Smooth muscle cell of trachea (primary cell): ENCODE data around the gene FYB1. TPM values are rescaled to one million over a fixed set of nuclear protein-coding genes. Genes with fewer than 3 reads are reported as not detected.

Source experiments
- total RNA-seq: library from RNA; depleted of rRNA; stranded (reverse); fragments of >200 nt; gene quantifications from 2 replicates; pipeline ENCODE4 v1.2.1, GENCODE V29; 2014

FYB1 gene, protein sequence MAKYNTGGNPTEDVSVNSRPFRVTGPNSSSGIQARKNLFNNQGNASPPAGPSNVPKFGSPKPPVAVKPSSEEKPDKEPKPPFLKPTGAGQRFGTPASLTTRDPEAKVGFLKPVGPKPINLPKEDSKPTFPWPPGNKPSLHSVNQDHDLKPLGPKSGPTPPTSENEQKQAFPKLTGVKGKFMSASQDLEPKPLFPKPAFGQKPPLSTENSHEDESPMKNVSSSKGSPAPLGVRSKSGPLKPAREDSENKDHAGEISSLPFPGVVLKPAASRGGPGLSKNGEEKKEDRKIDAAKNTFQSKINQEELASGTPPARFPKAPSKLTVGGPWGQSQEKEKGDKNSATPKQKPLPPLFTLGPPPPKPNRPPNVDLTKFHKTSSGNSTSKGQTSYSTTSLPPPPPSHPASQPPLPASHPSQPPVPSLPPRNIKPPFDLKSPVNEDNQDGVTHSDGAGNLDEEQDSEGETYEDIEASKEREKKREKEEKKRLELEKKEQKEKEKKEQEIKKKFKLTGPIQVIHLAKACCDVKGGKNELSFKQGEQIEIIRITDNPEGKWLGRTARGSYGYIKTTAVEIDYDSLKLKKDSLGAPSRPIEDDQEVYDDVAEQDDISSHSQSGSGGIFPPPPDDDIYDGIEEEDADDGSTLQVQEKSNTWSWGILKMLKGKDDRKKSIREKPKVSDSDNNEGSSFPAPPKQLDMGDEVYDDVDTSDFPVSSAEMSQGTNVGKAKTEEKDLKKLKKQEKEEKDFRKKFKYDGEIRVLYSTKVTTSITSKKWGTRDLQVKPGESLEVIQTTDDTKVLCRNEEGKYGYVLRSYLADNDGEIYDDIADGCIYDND
- under 0.01 TPM in 2 replicates for total RNA-seq

DNA sequence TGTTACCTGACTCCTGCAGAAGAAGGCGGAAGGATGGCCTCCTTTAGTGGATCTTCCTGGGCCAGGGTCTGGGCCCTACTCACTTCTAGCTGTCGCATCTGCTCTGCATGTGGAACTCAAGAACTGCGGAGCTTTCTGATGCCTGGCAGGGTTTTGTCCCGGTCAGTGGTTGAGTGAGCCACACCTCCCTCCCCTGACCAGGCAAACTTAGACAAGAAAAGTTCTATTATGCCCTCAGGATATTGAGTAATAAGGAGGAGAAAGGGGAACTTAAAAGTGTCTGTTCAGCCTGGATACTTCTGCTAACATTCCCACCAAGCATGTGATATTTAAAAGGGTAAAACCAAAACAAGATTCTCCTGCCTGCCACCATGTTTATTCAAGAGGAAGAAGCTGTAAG is at the start of gene FYB1:
TSS of gene FYB1 (minus strand) at position 127 of the 400 bp plus-strand sequence. CDS start 16,603 bp downstream, outside the sequence.

DNA sequence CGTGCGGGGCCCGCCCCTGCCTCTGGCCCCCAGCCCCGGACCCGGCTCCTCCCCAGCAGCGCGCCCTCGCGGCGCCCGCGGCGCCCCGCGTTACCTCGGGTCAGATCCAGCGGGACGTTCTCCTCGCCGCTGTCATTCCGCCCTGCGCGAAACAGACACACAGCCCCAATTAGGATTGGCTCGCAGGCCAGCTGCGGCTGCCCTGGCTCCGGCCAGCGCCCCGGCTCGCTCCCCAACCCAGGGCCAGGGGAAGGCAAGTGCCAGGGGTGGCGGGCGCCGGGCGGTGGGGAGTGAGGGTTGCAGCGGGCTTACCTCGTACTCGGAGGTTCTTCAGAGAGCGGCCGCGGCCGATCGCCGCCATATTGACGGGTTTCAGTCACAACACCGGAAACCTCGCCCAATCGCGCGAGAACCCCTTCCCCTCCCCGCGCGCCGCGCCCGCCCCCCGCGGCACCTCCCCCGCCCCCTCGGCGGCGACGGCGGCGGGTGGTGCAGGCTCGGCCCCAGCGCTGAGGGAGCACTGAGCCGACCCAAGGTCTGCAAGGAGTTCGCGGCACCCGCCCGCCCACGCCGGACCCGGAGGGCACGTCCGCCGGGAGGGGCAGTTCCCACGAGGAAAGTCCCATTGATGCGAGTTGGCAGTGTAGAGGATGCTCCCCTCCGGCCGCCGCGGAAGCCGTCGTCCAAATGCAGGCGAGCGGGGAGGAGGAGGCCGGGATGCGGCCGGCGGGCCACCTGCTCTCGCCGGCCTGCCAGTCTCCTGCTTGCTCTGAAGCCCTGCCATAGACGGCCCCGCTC is 145.1 kb downstream of the FYB1 start, which contains the start of gene RICTOR:
TSS of gene RICTOR (minus strand) at position 383 of the 798 bp plus-strand sequence. CDS start at position 361, 22 bp downstream.

Other genes starting within 250 kb of the FYB1 start
- 27.8 and 41.0 TPM in 2 replicates for gene RICTOR, start 145.2 kb downstream of the FYB1 start, total RNA-seq
- gene C9, start 144.9 kb upstream of the FYB1 start, total RNA-seq, result under 0.01 TPM in 1 of 2 replicates, not detected in the other
- gene DAB2, start 205.4 kb upstream of the FYB1 start, total RNA-seq, result 188 and 199 TPM in 2 replicates